PC-3 (cell line): ENCODE data around the gene MSI2.

Experiments
- EZH2 ChIP-seq: fragments of 300-600 bp; sonication (generic); IDR thresholded peaks from one replicate; pipeline ENCODE4 v1.6.1; 2017; ENCODE audit warnings: antibody characterized with exemption, mild to moderate bottlenecking, low read length; ENCODE audit not compliant: unreplicated experiment
- EZH2phosphoT487 ChIP-seq: fragments of 300-600 bp; sonication (generic); IDR thresholded peaks from 2 replicates; pipeline ENCODE4 v1.6.1; 2018; ENCODE audit warnings: mild to moderate bottlenecking, antibody characterized with exemption, low read length, borderline replicate concordance
- TF ChIP-seq, protein P1 (sequence below): fragments of 300-600 bp; sonication (generic); conservative IDR thresholded peaks from 2 replicates; pipeline ENCODE4 v1.5.1; 2017; ENCODE audit warnings: antibody characterized with exemption, low read depth, mild to moderate bottlenecking, low read length

DNA sequence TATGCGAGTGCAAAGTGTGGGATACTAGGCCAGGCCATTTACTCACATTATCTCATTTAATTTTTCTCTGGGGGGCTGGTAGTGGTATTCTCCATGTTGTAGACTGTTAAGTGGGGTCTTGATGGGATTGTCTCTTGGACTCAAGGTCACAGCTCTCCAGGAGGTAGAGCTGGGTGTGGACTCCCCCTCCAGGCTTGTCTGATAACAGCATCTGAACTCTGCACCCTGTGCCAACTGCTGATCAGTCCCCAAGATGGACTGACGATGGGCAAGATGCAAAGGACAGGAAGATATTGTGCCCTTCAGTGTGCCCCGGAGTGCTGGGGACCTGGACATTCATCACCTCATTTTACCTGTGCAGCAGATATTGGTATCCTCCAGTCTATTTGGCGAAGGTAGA, 147.8 kb downstream of the MSI2 start:
- TF ChIP-seq, protein P1, sequence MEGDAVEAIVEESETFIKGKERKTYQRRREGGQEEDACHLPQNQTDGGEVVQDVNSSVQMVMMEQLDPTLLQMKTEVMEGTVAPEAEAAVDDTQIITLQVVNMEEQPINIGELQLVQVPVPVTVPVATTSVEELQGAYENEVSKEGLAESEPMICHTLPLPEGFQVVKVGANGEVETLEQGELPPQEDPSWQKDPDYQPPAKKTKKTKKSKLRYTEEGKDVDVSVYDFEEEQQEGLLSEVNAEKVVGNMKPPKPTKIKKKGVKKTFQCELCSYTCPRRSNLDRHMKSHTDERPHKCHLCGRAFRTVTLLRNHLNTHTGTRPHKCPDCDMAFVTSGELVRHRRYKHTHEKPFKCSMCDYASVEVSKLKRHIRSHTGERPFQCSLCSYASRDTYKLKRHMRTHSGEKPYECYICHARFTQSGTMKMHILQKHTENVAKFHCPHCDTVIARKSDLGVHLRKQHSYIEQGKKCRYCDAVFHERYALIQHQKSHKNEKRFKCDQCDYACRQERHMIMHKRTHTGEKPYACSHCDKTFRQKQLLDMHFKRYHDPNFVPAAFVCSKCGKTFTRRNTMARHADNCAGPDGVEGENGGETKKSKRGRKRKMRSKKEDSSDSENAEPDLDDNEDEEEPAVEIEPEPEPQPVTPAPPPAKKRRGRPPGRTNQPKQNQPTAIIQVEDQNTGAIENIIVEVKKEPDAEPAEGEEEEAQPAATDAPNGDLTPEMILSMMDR = peak; percentile 54
- TF ChIP-seq EZH2phosphoT487 = no peak
- TF ChIP-seq EZH2 = no peak
